Activated CD4-positive, alpha-beta T cell treated with anti-CD3 and anti-CD28 coated beads for 1 hour (primary cell): ENCODE measurements around the gene MDP1.
"Not testable (repeated sequence)": the region's sequence is repeated elsewhere in the genome, so short reads cannot be mapped to it uniquely, and the experiment has no call there.

Experiments
- DNase-seq: peaks from one replicate; pipeline ENCODE4 v3.0.0-alpha.2; 2020

Gene MDP1

DNA sequence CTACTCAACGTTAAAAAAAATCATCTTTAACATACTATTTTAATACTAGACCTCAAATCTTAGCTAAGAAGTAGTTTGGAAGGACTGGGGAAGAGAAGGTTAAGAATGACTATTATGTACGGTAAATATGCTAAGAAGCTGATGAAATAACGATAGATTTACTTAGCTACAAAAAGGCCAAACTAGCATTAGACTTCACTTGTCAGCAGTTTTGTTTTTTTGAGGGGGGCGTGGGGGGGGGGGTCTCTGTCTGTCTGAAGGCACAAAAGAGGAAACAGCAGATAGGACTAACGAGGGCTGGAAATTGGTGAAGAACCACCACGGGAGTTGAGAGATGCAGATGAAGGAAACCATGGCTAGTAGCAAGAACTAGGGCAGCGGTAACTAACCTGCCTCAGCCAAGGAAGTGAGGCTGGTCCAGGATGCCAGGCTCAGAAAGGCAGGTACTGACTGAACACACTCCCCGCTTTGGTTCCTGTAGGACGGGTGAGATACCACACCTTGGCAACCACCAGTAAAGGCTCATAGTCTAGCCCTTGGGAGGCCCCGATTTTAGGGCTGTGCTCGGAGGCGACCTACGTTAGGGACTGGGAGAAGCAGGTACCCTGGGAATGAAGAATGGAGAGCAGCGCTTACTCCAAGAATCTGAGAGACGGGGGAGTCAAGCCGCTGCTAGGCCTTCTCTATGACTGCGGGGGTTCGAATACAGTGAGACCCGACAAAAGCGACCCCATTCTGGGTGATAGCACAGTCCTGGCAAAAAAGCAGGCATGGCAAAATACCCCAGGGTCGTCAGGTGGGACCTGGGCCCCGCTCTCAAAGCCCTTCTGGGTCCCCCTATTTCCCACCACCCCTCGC is 15.6 kb upstream of the MDP1 start:
- no peak for DNase-seq

DNA sequence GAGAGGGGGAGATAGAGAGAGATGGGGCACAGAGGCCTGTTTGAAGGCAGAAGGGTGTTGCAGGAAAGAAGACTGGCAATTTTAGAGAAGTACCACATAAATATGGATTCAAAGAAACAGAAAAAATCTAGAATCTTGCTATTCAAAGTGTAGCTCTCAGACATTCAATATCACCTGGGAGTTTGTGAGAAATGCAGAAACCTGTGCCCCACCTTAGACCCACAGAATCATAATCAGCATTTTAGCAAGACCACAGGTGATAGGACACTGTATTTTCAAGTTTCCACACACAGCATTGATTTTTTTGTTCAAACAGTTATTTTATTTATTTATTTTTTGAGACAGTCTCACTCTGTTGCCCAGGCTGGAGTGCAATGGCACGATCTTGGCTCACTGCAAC is 13.0 kb upstream of the MDP1 start:
- no peak for DNase-seq

DNA sequence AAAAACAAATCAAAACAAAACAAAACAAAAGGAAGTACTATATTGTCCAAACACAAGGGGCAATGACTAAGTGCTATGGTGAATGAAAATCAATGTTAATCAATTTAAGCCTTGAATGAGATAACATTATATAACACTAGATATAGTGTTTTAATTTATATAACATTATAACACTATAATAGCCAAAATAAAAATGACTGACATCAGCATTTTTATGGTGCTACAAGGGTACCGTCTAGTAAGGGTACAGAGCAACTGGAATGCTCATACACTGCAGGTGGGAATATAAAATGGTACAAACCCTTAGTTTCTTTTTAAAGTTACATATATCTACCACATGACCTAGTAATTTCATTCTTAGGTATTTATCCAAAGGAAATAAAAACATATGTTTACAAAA is 10.6 kb upstream of the MDP1 start:
- no peak for DNase-seq

DNA sequence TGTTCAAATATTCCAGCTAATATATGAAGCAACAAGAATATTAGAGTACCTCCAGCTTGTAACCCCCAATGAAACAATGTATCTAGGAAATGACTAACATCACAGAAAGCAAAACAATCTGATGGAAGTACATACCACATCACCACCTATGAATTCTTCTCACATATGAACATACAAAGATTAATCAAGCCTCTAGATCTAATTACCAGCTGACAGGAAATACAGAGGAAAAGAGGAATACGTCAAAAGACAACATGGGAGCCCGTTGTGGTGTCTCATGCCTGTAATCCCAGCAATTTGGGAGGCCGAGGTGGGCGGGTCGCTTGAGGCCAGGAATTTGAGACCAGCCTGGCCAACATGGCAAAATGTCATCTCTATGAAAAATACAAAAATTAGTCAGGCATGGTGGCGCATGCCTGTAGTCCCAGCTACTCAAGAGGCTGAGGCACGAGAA is 8.8 kb upstream of the MDP1 start:
- no peak for DNase-seq

DNA sequence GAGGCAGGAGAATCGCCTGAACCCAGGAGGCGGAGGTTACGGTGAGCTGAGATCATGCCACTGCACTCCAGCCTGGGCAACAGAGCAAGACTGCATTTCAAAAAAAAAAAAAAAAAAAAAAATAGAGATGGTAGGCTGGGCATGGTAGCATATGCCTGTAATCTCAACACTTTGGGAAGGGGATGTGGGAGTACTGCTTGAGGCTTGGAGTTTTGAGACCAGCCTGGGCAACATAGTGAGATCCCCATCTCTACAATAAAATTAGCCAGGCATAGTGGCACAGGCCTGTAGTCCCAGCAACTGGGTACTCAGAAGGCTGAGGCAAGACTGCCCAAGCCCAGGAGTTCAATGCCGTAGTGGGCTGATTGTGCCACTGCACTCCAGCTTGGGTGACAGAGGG is 7.1 kb upstream of the MDP1 start:
- DNase-seq, result not testable (repeated sequence)

DNA sequence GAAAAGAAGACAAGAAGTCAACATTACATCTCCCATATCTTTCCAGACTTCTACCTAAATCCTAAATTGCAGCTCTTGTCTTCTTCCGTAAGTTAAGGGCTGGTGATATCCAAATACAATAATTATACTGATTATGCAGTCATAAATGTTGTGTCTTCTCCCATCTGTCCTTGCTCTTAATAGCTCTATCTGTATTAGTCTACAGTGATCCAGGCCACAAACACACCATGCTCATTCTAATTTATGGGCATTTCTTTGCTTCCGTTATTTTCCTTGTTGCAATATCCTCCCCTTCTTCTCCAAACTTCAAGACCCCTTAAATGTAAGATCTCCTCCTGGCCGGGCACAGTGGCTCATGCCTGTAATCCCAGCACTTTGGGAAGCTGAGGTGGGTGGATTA is 3.7 kb upstream of the MDP1 start:
- DNase-seq, result no peak

DNA sequence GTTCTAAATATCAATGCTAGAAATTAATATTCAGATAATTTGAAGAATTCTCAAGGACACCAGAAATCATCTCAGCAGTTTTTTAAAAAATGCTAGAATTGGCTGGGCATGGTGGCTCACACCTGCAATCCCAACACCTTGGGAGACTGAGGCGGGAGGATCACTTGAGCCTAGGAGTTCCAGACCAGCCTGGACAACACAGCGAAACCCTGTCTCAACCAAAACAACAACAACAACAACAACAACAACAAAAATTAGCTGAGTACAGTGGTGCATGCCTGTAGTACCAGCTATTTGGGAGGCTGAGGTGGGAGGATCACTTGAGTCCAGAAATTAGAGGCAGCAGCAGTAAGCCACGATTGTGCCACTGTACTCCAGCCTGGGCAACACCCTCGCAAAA is 3.2 kb upstream of the MDP1 start:
- DNase-seq, result no peak

DNA sequence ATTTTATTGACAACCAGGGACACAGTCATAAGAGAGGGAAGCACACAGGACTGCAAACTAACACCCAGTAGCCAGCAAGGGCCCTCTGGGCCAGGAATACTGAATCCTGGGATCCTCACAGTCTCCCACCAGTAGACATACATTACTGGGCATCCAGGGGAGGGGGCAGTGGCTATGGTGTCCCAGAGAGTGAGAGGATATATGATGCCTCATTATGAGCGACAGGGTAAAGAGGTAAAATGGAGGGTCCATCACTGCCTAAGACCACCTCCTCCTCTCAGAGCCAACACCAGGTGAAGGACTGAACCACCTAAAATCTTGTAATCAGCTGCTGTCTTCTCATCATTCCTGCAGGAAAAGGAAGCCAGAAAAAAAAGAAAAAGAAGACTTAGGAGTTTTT is 1.0 kb upstream of the MDP1 start:
- DNase-seq, result not testable (repeated sequence)

DNA sequence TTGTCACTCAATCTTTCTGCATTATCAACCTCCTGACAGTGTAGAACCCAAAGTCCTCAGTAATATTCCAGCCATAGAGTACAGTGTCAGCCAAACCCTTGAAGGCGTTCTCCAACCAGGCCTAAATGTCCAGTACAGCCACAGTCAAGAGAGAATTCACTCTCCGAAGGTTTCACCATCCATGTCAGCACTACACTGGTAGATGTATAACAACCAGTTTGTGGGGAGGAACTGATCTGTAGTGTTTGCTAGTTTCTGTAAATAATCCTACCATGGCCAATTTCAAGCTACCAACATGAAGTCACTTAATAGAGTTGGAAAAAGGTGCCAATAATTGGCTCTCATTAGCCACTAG is 456 bp upstream of the MDP1 start:
- DNase-seq, result no peak

DNA sequence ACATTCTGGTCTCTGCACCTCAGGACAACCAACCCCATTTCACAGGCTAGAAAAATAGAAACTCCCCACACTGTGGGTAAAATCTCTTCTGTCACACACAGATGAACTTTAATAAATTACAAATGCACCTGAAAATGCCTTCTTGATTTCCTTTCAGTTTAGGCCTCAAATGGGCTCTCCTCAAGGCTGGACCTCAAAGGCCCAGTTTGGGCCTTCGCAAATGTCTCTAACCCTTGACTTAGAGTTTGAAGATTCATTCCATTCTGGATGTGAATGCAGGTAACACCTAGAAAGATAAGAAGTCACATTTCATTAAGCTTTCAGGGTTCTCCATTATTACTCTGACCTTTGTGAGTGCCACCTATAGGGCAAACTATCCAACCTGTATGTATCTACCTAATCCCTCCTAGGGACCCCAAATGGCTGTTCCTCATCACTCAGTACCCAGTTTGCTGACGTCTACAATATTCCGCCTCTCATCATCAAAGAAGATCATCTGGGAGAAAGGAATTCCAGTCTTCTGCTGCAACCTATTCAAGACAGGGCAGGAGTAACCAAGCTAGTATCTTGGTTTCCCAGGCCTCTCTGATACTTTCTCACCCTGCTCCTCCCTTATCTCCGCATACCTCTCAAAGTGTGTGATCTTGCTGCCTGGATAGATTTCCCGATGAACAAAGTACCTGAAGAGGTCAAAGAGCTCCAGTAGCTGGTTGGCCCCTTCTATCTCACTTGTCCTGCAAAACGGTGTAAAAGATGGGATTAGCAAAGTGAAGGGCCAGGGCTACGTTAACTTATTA is 1.8 kb downstream of the MDP1 start:
- no peak for DNase-seq

DNA sequence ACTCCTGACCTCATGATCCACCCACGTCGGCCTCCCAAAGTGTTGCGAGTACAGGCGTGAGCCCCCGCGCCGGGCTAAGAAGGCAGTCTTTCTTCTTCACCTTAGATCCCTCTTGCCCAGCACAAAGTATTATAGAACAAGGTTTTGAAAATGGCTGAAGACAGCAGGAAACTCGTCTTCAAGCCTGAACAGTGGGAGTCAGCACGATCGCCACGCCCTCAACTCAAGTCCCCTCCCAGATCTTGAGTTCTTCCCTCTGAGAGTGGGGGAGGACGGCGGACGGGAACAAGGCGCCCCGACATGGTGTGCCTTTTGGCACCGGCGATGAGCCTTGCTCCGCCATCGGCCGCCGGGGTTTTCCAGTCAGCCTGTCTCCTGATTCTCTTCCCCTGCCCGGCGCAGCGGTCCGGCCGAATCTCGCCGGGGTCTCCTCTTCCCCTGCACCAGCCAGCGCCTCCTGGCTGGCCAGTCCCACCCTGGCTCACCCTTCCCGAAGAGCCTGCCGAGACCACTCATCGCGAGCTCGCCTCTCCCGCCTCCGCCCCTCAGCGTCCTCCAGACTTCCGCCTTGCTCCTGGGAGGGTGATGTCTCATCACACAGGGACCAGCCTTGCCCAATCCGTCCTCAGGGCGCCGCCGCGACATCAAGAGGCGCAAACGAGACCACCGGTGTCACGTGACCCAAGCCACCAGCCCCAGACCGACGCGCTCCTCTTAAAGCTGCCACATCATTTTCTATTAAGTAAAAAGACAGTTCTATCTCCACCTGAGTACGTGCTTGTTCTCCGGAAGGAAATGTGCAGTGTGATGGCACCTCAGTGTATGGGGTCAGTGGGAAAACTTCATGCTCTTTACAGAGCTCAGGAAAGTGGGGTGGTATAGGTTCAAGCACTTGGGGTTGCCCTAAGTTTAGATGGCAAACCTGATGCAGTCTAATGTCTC is 2.7 kb downstream of the MDP1 start, which contains the start of gene CHMP4A:
CHMP4A (minus strand) TSS at position 565 of the 942 bp plus-strand sequence; CDS start at position 516, 49 bp downstream.
- DNase-seq, result peak; percentile 91

DNA sequence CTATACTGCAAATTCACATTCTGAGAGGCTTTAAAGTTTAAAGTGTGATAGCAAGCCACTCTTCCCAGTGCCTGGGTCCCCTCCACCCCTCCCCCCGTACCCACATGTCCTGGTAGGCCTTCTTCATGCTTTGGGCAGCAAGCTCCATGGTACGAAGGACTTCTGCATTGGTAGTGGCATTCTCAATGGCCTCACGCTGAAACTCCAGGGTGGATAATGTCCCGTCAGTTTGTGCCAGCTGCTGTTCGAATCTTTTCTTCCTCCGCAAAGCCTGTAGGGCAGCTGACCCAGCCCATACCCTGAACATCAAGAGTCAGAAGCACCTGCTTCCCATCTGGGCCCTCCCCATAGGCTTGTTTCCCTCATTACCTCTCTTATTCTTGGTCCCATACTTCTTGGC is 4.6 kb downstream of the MDP1 start:
- DNase-seq, result no peak

DNA sequence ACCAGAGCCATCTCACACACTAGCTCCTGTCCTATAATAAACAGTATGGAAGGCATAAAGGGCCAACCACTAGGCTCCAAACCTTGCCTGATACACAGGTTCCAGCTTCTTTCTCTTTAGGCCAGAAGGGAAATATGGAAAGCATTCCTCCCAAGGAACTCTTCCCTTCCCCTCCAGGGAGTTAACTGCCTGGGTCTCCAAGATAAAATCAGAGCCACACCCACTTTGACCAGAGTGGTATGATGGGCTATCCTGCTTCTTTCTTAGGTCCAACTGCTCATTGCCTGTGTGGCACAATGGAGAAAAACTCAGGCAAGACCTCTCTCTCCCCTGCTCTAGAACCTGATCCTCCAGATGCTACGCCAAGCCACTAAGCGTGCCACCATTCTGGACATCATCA is 8.2 kb downstream of the MDP1 start:
- no peak for DNase-seq

DNA sequence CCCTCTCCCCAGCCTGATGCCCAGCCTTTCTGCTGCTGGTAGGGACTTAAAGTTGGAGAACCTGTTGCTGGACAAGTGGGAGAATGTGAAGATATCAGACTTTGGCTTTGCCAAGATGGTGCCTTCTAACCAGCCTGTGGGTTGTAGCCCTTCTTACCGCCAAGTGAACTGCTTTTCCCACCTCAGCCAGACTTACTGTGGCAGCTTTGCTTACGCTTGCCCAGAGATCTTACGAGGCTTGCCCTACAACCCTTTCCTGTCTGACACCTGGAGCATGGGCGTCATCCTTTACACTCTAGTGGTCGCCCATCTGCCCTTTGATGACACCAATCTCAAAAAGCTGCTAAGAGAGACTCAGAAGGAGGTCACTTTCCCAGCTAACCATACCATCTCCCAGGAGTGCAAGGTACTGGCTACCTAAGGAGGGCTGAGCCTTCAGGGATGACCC is 8.7 kb downstream of the MDP1 start:
- DNase-seq, result no peak

DNA sequence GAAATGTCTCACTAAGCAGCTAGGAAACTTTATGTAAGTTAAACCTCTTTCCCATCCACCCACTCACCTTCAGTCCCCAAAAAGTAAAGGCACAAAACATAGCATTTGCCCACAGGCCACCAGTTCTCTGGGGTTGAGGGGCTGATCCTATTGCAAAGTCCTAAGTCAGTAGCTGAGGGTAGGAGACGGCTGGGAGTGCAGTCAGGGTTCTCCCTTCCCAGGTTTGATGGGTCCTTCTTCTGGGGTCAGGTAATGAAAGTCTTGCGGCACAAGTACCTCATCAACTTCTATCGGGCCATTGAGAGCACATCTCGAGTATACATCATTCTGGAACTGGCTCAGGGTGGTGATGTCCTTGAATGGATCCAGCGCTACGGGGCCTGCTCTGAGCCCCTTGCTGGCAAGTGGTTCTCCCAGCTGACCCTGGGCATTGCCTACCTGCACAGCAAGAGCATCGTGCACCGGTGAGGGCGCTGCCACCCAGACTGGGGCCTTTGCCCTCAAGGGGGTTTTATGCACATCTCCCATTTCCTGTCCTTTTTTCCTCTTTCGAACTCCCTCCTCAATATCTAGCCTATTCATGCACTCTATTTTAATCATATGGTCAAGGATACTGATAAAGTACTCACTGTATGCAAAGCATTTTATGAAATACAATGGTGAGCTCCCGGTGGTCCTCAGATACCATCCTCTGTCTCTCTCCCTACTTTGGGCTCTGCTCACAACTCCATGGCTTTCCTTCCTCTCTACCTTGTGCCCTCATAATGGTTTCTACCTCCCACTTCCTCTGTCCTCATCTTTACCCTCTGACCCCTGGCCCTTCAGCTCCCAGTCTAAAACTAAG is 9.4 kb downstream of the MDP1 start:
- no peak for DNase-seq

DNA sequence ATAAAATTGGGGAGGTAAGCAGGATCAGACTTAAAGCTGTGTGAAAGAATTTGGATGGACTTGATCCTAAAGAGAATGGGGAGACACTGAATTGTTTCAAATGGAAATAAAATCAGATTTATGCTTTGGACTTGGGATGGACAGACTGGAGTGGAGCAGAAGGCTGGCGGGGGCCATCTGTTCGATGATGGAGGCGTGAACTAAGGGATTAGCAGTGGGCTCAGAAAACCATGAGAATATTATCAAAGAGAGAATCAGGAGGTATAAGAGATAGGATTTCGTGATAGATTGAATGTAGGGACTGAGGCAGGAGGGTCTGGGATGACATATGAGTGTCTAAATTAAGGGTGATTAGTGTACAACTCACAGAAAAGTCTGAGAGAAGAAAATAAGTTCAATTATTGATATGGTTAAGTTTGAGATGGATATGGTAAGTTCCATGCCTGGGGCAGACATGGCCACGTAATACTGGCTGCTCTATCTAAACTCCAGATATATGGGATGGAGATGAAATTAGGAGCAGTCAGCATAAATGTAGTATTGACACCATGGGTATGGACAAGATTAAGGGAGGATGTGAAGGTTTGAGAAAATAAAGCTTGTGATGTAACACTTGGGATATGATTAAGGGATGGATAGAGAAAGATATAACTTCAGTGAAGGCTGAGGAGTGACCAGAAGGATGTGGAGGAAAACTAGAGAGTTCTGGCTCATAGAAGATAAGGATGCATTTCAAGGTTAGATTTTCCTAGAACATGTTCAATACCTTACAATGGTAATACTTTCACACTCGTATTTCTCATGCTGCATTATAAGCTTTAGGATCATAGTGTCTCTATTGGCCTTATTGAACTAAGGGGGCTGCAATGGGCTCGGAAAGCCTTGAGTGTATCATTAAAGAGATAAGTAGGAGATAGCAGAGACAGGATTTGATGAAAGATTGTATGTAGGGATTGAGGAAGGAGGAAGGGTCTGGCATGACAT is 11.4 kb downstream of the MDP1 start:
- no peak for DNase-seq

DNA sequence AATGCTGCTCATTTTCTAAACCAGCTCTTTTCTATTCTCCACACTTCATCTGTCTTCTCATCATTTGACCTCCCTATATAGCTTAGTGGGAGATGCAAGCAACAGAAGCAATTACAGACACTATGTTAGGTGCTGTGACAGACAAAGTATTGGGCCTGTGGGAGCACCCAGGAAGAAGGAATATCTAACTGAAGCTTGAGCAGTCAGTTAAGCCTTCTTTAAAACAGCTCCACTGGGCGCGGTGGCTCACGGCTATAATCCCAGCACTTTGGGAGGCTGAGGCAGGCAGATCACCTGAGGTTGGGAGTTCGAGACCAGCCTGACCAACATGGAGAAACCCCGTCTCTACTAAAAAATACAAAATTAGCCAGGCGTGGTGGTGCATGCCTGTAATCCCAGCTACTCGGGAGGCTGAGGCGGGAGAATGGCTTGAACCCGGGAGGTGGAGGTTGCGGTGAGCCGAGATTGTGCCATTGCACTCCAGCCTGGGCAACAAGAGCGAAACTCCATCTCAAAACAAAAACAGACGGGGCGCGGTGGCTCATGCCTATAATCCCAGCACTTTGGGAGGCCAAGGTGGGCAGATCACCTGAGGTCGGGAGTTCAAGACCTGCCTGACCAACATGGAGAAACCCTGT is 12.5 kb downstream of the MDP1 start:
- DNase-seq, result not testable (repeated sequence)

DNA sequence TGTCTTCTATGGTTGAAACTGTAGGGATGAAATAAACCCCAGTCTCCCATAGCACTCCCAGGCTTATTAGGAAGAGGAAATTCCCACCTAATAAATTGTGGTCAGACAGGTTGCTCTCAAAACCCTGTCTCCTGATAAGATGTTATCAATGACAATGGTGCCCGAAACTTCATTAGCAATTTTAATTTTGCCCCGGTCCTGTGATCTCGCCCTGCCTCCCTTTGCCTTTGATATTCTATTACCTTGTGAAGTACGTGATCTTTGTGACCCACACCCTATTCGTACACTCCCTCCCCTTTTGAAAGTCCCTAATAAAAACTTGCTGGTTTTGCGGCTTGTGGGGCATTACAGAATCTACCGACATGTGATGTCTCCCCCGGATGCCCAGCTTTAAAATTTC is 13.3 kb downstream of the MDP1 start:
- not testable (repeated sequence) for DNase-seq

DNA sequence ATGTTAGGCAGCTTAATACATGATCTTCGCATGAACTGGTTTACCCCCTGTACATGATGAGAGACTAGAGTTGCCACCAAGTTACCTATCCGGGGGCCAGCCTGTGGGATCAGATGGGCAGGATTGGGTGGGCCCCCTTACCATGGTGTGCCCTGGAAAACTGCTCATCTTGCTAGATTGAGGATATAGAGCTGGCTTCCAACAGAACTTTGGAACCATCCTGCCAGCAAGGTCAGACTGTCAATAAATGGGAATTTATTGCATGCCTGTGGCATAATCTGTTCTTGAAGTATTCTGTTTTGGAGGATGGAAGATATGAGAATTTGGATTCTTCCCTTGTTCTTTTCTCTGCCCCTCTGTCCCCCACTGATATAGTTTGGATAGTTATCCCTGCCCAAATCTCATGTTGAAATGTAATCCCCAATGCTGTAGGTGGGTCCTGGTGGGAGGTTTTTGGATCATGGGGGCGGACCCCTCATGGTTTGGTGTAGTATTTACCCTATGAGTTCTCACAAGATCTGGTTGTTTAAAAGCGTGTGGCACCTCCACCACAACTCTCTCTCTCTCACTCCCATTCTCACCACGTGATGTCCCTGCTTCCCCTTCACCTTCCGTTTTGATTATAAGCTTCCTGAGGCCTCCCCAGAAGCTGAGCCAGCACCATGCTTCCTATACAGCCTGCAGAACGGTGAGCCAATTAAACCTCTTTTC is 16.9 kb downstream of the MDP1 start:
- no peak for DNase-seq
